A673 (cell line): Measurements from ENCODE around the gene SEMA4D. TPM values are rescaled to one million over a fixed set of nuclear protein-coding genes. Genes with fewer than 3 reads are reported as not detected.

Experiments
- BruUV-seq: library from RNA; stranded (reverse); fragments of 400-500 nt; replicated peaks from 2 replicates; lab custom pipeline; 2021; lab: Mats Ljungman, UMichigan
- CTCF ChIA-PET: fragments of 300-600 bp; sonication (Branson Sonifier 250); formaldehyde crosslinking; loops from one replicate; lab custom pipeline; 2022; ENCODE audit warnings: antibody characterized with exemption; lab: Charles Lee
- POLR2A ChIA-PET: fragments of 300-600 bp; sonication (Branson Sonifier 250); formaldehyde crosslinking; loops from one replicate; lab custom pipeline; 2022; ENCODE audit warnings: antibody characterized with exemption; ENCODE audit not compliant: low non-redundant PET; lab: Charles Lee
- DNase-seq: peaks from one replicate; pipeline ENCODE4 v3.0.0-alpha.2; 2015; ENCODE audit warnings: low spot score
- H3K27ac ChIP-seq: fragments of 200-600 bp; sonication (generic); 2 replicates; pipeline ENCODE4 v1.5.1; 2016; ENCODE audit warnings: mixed run types, low read depth, mild to moderate bottlenecking, mixed read lengths, antibody characterized with exemption, low read length; ENCODE audit not compliant: poor library complexity, severe bottlenecking
- H3K27me3 ChIP-seq: fragments of 200-600 bp; sonication (generic); replicated peaks from 2 replicates; pipeline ENCODE4 v1.6.1; 2017; ENCODE audit warnings: mixed run types, low read depth, mild to moderate bottlenecking, mixed read lengths, antibody characterized with exemption, low read length; ENCODE audit not compliant: insufficient read depth, poor library complexity
- H3K36me3 ChIP-seq: fragments of 200-600 bp; sonication (generic); 2 replicates; pipeline ENCODE4 v1.6.1; 2016; ENCODE audit warnings: mixed run types, mild to moderate bottlenecking, mixed read lengths, antibody characterized with exemption, low read length; ENCODE audit not compliant: insufficient read depth, poor library complexity, severe bottlenecking
- H3K4me1 ChIP-seq: fragments of 200-600 bp; sonication (generic); 2 replicates; pipeline ENCODE4 v1.6.1; 2017; ENCODE audit warnings: mixed run types, mild to moderate bottlenecking, mixed read lengths, antibody characterized with exemption, low read length; ENCODE audit not compliant: insufficient read depth, poor library complexity, severe bottlenecking
- H3K4me3 ChIP-seq: fragments of 200-600 bp; sonication (generic); 2 replicates; pipeline ENCODE4 v1.5.1; 2016; ENCODE audit warnings: low read depth, mixed run types, mild to moderate bottlenecking, mixed read lengths, low read length; ENCODE audit not compliant: poor library complexity, severe bottlenecking
- H3K9me3 ChIP-seq: fragments of 200-600 bp; sonication (generic); 2 replicates; pipeline ENCODE4 v1.6.1; 2016; ENCODE audit warnings: mixed run types, low read depth, mild to moderate bottlenecking, mixed read lengths, antibody characterized with exemption, low read length; ENCODE audit not compliant: poor library complexity, severe bottlenecking
- EZH2 ChIP-seq: fragments of 200-600 bp; sonication (generic); IDR thresholded peaks from 2 replicates; pipeline ENCODE4 v1.6.1; 2017; ENCODE audit warnings: borderline replicate concordance, low read depth, mild to moderate bottlenecking, mixed read lengths, antibody characterized with exemption, low read length; ENCODE audit not compliant: poor library complexity, severe bottlenecking
- intact Hi-C: fragments of 100-400 bp; cut with micrococcal nuclease; formaldehyde crosslinking; loops from one replicate; pipeline ENCODE4 v1.10.0; 2022; ENCODE audit not compliant: unreplicated experiment
- total RNA-seq: library from RNA; stranded (reverse); gene quantifications from 2 replicates; pipeline ENCODE4 v1.2.3, GENCODE V29; 2021
- TF ChIP-seq, protein P1 (sequence below): fragments of 300-800, 200-600 bp; sonication (generic); conservative IDR thresholded peaks from 2 replicates; pipeline ENCODE4 v1.5.1; 2017; ENCODE audit warnings: low read depth, mild to moderate bottlenecking, antibody characterized with exemption, low read length, moderate library complexity, mixed read lengths

The SEMA4D gene
- total RNA-seq, 1 experiment from 2014 or later = 14.2 TPM

DNA sequence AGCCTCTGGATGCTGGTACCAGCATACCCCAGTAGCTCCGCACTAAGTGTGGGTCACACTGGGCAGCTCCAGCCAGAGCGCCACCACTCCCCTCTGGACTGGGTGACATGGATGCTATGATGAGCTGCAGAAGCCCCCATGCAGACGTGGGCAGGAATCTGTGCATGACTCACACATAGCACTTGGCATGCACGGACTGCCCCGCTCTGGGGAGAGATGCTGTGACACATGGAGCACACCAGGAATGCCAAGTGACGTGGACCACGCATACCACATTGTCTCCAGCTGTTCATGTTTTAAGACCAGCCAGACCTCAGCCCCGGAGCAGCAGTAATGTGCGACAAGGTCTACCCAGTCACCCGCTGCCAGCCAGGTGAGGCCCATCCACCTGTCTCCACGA is 64.1 kb downstream of the SEMA4D start:
- DNase-seq = peak; percentile 19
- intact Hi-C loops = no loop called here

DNA sequence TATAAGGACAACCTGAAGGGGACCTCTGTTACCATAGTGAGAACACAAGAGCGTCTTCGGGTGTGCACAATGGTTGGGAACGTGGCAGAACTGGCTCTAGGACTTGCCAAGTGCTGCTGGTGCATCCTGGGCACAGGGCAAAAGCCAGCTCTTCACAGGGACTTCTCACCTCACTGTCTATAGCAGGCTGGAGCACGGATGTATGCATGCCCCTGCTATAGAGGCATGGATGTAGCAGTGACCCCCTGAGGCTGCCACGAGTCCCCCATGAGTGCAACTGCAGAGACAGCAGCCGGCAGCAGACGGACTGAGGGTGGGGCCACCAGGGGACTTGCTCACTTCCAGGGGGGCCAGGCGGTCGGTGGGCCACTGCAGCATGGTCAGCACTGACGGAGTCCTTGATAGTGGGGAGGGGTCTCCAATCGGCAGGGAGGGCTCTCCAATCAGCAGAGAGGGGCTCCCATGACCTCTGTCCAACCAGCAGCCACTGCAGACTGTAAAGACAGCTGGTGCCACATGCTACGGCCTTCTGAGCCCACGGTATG is 64.9 kb downstream of the SEMA4D start:
- Histone ChIP-seq H3K27ac (no peak overlapping the region), H3K4me1 (no peaks in the 10 kb centered on the region), H3K9me3 (no peaks in the 10 kb centered on the region), H3K4me3 (no peak overlapping the region), H3K36me3 (no peaks in the 10 kb centered on the region), H3K27me3 (no peaks in the 10 kb centered on the region)
- intact Hi-C loops = no loop called here
- DNase-seq = no peak
- ChIA-PET CTCF (no interaction called here), POLR2A (no interaction called here)
- no TSS peak for BruUV-seq
- no peak for TF ChIP-seq EZH2
- TF ChIP-seq, protein P1, sequence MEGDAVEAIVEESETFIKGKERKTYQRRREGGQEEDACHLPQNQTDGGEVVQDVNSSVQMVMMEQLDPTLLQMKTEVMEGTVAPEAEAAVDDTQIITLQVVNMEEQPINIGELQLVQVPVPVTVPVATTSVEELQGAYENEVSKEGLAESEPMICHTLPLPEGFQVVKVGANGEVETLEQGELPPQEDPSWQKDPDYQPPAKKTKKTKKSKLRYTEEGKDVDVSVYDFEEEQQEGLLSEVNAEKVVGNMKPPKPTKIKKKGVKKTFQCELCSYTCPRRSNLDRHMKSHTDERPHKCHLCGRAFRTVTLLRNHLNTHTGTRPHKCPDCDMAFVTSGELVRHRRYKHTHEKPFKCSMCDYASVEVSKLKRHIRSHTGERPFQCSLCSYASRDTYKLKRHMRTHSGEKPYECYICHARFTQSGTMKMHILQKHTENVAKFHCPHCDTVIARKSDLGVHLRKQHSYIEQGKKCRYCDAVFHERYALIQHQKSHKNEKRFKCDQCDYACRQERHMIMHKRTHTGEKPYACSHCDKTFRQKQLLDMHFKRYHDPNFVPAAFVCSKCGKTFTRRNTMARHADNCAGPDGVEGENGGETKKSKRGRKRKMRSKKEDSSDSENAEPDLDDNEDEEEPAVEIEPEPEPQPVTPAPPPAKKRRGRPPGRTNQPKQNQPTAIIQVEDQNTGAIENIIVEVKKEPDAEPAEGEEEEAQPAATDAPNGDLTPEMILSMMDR = no peak

More for the DNA sequence above, 64.1 kb downstream of the SEMA4D start:
- Histone ChIP-seq H3K27ac (no peak overlapping the region), H3K4me1 (no peaks in the 10 kb centered on the region), H3K4me3 (no peak overlapping the region), H3K9me3 (no peaks in the 10 kb centered on the region), H3K27me3 (no peaks in the 10 kb centered on the region), H3K36me3 (no peaks in the 10 kb centered on the region)
- BruUV-seq = no TSS peak
- POLR2A ChIA-PET = no interaction called here
- no peak for TF ChIP-seq EZH2
- TF ChIP-seq, protein P1 = no peak
- CTCF ChIA-PET = no interaction called here

DNA sequence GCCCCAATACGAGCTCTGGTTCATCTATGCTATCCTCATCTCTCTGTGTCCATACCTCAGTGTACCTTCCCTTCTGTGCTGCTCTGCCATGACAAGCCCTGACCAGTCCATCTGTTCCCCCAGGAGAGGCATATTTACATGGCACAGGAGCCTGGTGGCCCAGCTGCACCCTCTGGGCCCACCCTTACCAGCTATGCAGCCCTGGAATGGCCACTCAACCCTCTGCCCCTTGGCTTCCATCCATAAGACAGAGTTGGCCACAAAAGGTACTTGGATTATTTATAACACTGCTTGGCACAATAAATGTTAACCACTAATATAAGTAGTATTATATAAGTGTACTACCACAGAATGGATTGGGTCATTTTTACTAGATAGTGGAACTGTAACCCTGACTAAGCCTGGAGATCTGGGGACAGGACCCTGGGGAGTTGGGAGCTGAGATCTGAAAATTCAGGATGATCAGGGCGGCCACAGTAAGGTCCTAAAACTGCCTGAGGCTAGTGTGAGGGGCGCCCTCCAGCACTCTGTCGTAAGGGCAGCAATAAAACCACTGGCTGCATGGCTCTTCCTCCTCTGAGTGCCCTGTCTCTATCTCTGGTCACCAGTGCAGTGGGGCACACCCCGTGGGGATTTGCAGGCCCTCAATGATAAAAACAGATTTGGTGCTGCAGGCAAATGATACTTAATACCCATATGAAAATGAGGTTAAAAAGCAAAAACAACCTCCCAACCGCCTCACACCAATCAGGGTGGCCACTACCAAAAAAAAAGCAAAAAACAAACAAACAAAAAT is 65.8 kb downstream of the SEMA4D start:
- H3K36me3 ChIP-seq = no peaks in the 10 kb centered on the region
- H3K4me1 ChIP-seq = no peaks in the 10 kb centered on the region
- intact Hi-C loops = no loop called here
- no peak overlapping the region for H3K27ac ChIP-seq
- no peak overlapping the region for H3K4me3 ChIP-seq
- BruUV-seq = no TSS peak
- no peak for DNase-seq
- CTCF ChIA-PET = no interaction called here
- POLR2A ChIA-PET = no interaction called here
- H3K9me3 ChIP-seq = no peaks in the 10 kb centered on the region
- no peaks in the 10 kb centered on the region for H3K27me3 ChIP-seq
- TF ChIP-seq, protein P1 = no peak
- no peak for TF ChIP-seq EZH2
